GM18519 (cell line): ENCODE data around the gene IAH1.

Experiments
- ATAC-seq: cut with Tn5 transposase; IDR thresholded peaks from one replicate; pipeline ENCODE4 v1.9.1; 2021; ENCODE audit warnings: mild to moderate bottlenecking, moderate library complexity; ENCODE audit not compliant: unreplicated experiment, low FRiP score

Gene IAH1

GRCh38 chr2:9524291-9524690 lies 49.9 kb downstream of the IAH1 start:
- no peak for ATAC-seq

- ATAC-seq = no peak
Measured at GRCh38 chr2:9525266-9525665, 50.9 kb downstream of the IAH1 start.

GRCh38 chr2:9527995-9528787 lies 53.8 kb downstream of the IAH1 start:
- no peak for ATAC-seq

- ATAC-seq = no peak
Measured at GRCh38 chr2:9532421-9532820, 58.1 kb downstream of the IAH1 start.

- ATAC-seq = no peak
Measured at GRCh38 chr2:9533663-9534062, 59.3 kb downstream of the IAH1 start.

- no peak for ATAC-seq
Measured at GRCh38 chr2:9535177-9535576, 60.8 kb downstream of the IAH1 start.

GRCh38 chr2:9536504-9536903 lies 62.2 kb downstream of the IAH1 start:
- no peak for ATAC-seq

- ATAC-seq = no peak
Measured at GRCh38 chr2:9538000-9538507, 63.7 kb downstream of the IAH1 start.
